HG03439 (cell line): ENCODE measurements around the gene SH3RF1.
A peak's percentile ranks its signal among the peaks of the same experiment; 100 is the strongest.
"Not testable (repeated sequence)": the region's sequence is repeated elsewhere in the genome, so short reads cannot be mapped to it uniquely, and the experiment has no call there.

Experiments
- ATAC-seq: cut with Tn5 transposase; IDR thresholded peaks from one replicate; pipeline ENCODE4 v1.9.1; 2021; ENCODE audit warnings: mild to moderate bottlenecking, moderate library complexity; ENCODE audit not compliant: unreplicated experiment

SH3RF1 gene

GRCh38 chr4:169277838-169278237, 7.1 kb upstream of the SH3RF1 start:
- ATAC-seq: not testable (repeated sequence)

- no peak for ATAC-seq
These were observed 4.4 kb upstream of the SH3RF1 start for GRCh38 chr4:169275180-169275579.

- no peak for ATAC-seq
These were observed 3.3 kb upstream of the SH3RF1 start for GRCh38 chr4:169274033-169274432.

GRCh38 chr4:169272265-169272886, 1.6 kb upstream of the SH3RF1 start:
- no peak for ATAC-seq

- peak; percentile 5 for ATAC-seq
These were observed 894 bp upstream of the SH3RF1 start for GRCh38 chr4:169271692-169272007.

GRCh38 chr4:169269916-169270809, 593 bp downstream of the SH3RF1 start:
- peak; percentile 50 for ATAC-seq

- ATAC-seq: no peak
These were observed 1.6 kb downstream of the SH3RF1 start for GRCh38 chr4:169268951-169269760.

GRCh38 chr4:169267070-169267469, 3.7 kb downstream of the SH3RF1 start:
- ATAC-seq: no peak

GRCh38 chr4:169266661-169267060, 4.1 kb downstream of the SH3RF1 start:
- no peak for ATAC-seq

GRCh38 chr4:169266081-169266480, 4.7 kb downstream of the SH3RF1 start:
- no peak for ATAC-seq

- ATAC-seq: no peak
These were observed 6.9 kb downstream of the SH3RF1 start for GRCh38 chr4:169263791-169264392.

GRCh38 chr4:169260217-169260866, 10.4 kb downstream of the SH3RF1 start:
- ATAC-seq: no peak

- no peak for ATAC-seq
These were observed 11.5 kb downstream of the SH3RF1 start for GRCh38 chr4:169259271-169259670.

- ATAC-seq: no peak
These were observed 12.6 kb downstream of the SH3RF1 start for GRCh38 chr4:169258141-169258540.

- no peak for ATAC-seq
These were observed 13.6 kb downstream of the SH3RF1 start for GRCh38 chr4:169256856-169257761.

- no peak for ATAC-seq
These were observed 14.6 kb downstream of the SH3RF1 start for GRCh38 chr4:169256101-169256612.

- ATAC-seq: no peak
These were observed 16.2 kb downstream of the SH3RF1 start for GRCh38 chr4:169254546-169254983.

- no peak for ATAC-seq
These were observed 16.9 kb downstream of the SH3RF1 start for GRCh38 chr4:169253904-169254303.

- no peak for ATAC-seq
These were observed 17.6 kb downstream of the SH3RF1 start for GRCh38 chr4:169253113-169253671.
